HG03175 (cell line): ENCODE measurements around the gene HUWE1.
A peak's percentile ranks its signal among the peaks of the same experiment; 100 is the strongest.
"Not testable (repeated sequence)": the region's sequence is repeated elsewhere in the genome, so short reads cannot be mapped to it uniquely, and the experiment has no call there.

ENCODE experiments used
- ATAC-seq: cut with Tn5 transposase; IDR thresholded peaks from one replicate; pipeline ENCODE4 v1.9.1; 2021; ENCODE audit warnings: mild to moderate bottlenecking, moderate library complexity; ENCODE audit not compliant: unreplicated experiment

Gene HUWE1, protein sequence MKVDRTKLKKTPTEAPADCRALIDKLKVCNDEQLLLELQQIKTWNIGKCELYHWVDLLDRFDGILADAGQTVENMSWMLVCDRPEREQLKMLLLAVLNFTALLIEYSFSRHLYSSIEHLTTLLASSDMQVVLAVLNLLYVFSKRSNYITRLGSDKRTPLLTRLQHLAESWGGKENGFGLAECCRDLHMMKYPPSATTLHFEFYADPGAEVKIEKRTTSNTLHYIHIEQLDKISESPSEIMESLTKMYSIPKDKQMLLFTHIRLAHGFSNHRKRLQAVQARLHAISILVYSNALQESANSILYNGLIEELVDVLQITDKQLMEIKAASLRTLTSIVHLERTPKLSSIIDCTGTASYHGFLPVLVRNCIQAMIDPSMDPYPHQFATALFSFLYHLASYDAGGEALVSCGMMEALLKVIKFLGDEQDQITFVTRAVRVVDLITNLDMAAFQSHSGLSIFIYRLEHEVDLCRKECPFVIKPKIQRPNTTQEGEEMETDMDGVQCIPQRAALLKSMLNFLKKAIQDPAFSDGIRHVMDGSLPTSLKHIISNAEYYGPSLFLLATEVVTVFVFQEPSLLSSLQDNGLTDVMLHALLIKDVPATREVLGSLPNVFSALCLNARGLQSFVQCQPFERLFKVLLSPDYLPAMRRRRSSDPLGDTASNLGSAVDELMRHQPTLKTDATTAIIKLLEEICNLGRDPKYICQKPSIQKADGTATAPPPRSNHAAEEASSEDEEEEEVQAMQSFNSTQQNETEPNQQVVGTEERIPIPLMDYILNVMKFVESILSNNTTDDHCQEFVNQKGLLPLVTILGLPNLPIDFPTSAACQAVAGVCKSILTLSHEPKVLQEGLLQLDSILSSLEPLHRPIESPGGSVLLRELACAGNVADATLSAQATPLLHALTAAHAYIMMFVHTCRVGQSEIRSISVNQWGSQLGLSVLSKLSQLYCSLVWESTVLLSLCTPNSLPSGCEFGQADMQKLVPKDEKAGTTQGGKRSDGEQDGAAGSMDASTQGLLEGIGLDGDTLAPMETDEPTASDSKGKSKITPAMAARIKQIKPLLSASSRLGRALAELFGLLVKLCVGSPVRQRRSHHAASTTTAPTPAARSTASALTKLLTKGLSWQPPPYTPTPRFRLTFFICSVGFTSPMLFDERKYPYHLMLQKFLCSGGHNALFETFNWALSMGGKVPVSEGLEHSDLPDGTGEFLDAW (N-terminal part only)

GRCh38 chrX:53686151-53686885, at the start of gene HUWE1:
Gene HUWE1 (minus strand): TSS chrX:53686719. CDS start chrX:53654107, 32,612 bp downstream.
- ATAC-seq = peak; percentile 46

- no peak for ATAC-seq
Observed at GRCh38 chrX:53732797-53733196, 46.3 kb upstream of the HUWE1 start.

DNA sequence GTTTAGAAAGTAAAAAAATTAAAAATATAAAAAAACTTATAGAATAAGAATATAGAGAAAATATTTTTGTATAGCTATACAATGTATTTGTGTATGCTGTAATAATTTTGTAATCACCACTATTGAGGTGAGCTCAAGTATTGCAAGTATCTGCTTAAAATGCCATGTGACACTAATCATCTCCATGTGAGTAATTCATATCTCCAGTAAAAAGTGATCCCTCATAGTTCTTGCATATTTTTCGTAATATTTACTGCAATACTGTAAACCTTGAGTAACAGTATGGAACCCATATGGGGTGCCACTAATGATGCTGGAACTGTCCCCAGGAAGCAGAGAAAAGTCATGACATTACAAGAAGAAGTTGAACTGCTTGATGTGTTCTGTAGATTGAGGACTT, 43.2 kb upstream of the HUWE1 start:
- no peak for ATAC-seq

DNA sequence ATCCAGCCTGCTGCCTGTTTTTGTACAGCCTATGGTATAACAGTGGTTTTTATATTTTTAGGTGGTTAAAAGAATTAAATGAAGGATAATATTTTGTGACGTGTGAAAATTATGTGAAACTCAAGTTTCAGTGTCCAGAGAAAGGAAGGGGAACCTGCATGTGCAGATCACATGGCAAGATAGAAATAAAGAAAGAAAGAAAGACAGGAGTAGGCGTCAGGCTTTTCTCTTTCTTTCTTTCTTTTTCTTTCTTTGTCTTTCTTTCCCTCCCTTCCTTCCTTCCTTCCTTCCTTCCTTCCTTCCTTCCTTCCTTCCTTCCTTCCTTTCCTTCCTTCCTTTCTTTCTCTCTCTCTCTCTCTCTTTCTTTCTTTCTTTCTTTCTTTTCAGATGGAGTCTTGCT, 42.0 kb upstream of the HUWE1 start:
- no peak for ATAC-seq

- ATAC-seq = no peak
Observed at GRCh38 chrX:53724872-53725271, 38.4 kb upstream of the HUWE1 start.

DNA sequence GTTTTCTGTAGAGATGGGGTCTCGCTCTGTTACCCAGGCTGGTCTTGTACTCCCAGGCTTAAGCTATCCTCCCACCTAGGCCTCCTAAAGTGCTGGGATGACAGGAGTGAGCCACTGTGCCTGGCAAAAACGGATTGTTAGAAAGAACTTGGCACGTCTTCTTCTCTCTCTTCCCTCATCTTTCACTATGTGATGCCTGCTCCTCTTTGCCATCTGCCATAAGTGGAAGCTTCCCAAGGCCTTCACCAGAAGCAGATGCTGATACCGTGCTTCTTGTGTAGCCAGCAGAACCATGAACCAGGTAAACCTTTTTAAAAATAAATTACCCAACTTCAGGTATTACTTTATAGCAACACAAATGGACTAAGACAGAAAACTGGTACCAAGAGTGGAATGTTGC, 36.9 kb upstream of the HUWE1 start:
- ATAC-seq = no peak

DNA sequence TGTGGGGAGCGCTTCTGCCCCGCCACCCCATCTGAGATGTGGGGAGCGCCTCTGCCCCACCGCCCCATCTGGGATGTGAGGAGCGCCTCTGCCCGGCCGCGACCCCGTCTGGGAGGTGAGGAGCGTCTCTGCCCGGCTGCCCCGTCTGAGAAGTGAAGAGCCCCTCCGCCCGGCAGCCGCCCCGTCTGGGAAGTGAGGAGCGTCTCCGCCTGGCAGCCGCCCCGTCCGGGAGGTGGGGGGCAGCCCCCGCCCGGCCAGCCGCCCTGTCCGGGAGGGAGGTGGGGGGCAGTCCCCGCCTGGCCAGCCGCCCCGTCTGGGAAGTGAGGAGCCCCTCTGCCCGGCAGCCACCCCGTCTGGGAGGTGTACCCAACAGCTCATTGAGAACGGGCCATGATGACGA, 35.1 kb upstream of the HUWE1 start:
- not testable (repeated sequence) for ATAC-seq

GRCh38 chrX:53719666-53720065, 33.1 kb upstream of the HUWE1 start:
- ATAC-seq = not testable (repeated sequence)

GRCh38 chrX:53718073-53718472, 31.6 kb upstream of the HUWE1 start:
- ATAC-seq = no peak

DNA sequence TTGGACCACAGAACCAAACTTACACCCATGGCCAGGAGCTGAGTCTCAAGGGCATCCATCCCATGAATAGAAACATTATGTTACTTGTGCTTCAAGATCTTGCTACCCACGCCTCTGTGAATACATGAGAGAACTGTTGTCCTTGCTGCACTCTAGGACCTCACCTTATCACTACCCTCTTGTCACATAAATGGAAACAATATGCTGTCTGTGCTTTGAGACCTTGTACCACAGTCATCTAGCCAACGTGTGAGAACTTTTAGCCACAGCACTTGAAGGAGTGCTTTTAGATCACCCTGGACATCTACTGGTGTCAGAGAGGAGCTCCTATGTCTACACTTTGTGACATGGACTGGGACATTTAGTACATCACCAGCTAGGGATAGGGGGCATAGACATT, 30.7 kb upstream of the HUWE1 start:
- no peak for ATAC-seq

DNA sequence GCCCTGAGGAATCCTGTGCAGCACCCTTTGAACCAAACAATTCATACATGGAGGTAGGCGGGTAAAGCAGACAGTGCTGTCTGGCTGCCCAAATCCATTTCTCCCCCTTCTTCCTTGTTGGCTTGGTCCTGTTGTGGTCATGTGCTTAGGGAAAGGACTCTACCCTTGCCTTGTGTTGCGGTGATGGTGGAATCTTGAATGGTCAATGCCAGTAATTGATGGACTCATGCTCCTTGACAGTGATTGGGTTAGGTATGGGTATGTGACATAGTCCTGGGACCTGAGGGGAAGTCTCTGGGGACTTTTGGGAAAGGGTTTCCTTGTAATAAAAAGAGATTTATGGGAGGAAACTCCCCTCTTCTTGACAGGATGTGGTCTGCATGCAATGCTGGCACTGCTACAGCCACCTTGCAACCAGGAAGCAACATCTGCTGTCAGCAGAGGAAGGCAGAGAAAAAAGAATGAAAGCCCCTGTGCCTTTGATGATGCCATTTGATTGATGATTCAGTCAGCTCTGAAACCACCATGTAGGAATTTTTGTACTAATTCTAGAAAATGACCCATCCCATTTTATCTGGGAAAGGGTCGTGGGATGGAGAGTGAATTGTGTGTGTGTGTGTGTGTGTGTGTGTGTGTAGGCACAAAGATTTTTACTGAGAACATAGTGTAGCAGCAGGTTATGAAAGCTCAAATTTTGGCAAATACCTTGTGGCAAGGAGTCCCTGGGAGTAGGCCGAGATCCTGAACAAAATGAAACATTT, 30.0 kb upstream of the HUWE1 start:
- no peak for ATAC-seq

DNA sequence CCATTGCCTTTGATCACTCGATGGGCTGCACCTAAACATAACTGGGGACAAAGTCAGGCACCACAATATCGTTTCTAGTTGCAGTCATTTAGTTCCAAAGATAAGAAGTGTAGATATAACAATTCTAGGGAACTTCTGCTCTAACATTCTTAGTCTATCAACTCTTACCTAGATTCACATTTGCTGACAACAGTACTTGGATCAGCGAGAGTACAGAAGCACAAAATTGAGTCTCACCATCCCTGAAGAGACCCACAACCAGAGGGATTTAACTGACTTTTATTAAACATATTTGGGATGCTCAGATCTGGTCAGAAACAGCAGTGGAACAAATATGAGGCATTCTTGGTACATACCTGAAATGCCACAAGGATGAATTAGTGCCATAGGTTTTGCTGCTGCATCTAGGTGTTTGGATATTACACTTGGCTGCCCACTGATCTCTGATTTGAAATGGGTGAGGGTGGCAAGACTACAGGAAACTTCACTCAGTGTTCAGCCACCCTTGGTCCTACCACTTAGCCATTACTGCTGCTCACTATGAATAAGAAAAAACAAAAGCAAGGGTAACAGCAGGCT, 28.9 kb upstream of the HUWE1 start:
- ATAC-seq = no peak

- ATAC-seq = peak; percentile 69
Observed at GRCh38 chrX:53714580-53715345, 28.2 kb upstream of the HUWE1 start.

- no peak for ATAC-seq
Observed at GRCh38 chrX:53713987-53714579, 27.6 kb upstream of the HUWE1 start.

GRCh38 chrX:53711436-53711835, 24.9 kb upstream of the HUWE1 start:
- ATAC-seq = no peak

DNA sequence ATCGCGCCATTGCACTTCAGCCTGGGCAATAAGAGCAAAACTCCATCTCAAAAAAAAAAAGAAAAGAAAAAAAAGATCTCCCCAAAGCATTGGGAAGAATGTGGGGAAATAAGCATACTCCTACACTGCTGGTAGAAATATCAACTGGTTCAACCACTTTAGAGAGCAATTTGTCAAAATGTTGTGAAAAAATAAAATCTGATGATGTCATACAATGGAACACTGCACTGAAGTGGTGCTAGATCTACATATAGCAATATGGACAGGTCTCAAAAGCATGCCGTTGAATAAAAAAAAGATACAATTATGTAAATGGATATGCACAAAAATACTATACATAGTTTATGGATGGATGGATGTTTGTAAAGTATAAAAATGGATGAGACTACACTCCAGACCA, 18.3 kb upstream of the HUWE1 start:
- no peak for ATAC-seq

DNA sequence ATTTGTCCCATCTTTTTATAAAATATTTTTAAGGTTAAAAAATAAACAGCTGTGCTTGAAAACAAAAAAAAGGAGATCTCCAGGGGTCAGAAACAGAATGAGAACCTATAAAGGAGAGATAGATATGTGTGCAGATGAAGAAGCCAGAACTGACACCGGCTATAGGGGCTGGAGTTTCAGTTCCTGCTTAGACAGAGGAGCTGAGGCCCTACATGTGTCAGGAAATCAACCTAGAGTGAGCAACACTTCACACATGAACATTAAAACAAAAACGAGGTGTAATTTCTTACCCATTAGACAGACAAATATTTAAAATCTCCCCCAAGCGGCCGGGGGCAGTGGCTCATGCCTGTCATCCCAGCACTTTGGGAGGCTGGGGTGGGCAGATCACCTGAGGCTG, 17.8 kb upstream of the HUWE1 start:
- ATAC-seq = peak; percentile 86

GRCh38 chrX:53695946-53696549, 9.5 kb upstream of the HUWE1 start:
- ATAC-seq = no peak
